HCT116 (cell line): ENCODE results near the gene FRK.

ENCODE experiments used
- CEBPB ChIP-seq: IDR thresholded peaks from 2 replicates; pipeline ENCODE4 v1.6.1; 2012; ENCODE audit warnings: low read depth
- ELF1 ChIP-seq: IDR thresholded peaks from 2 replicates; pipeline ENCODE4 v1.6.1; 2012; ENCODE audit warnings: low read depth, borderline replicate concordance
- EZH2phosphoT487 ChIP-seq: fragments of 200-600 bp; IDR thresholded peaks from 2 replicates; pipeline ENCODE4 v1.6.1; 2018; ENCODE audit warnings: antibody characterized with exemption, borderline replicate concordance
- POLR2A ChIP-seq: IDR thresholded peaks from 2 replicates; pipeline ENCODE4 v1.7.0; 2011; ENCODE audit warnings: borderline replicate concordance; ENCODE audit not compliant: insufficient read depth, insufficient read length; ENCODE audit errors: extremely low read depth
- RAD21 ChIP-seq: IDR thresholded peaks from 2 replicates; pipeline ENCODE4 v1.6.1; 2012; ENCODE audit warnings: low read depth, mild to moderate bottlenecking
- SP1 ChIP-seq: IDR thresholded peaks from 2 replicates; pipeline ENCODE4 v1.6.1; 2012; ENCODE audit warnings: low read depth
- TF ChIP-seq, protein P1 (sequence below), 3 experiments: fragments of 200-600 bp in 1 of 3; sonication (generic) in 1 of 3; IDR thresholded peaks in 2 of 3; conservative IDR thresholded peaks in 1 of 3; 2 replicates each; pipeline ENCODE4 v1.5.1; 2012 to 2017; ENCODE audit warnings: low read depth in 2 of 3, low read length in 2 of 3, antibody characterized with exemption in 1 of 3, borderline replicate concordance in 1 of 3, control low read depth in 1 of 3, mild to moderate bottlenecking in 1 of 3, mixed read lengths in 1 of 3, mixed run types in 1 of 3, moderate library complexity in 1 of 3; ENCODE audit not compliant: insufficient read depth in 1 of 3

DNA sequence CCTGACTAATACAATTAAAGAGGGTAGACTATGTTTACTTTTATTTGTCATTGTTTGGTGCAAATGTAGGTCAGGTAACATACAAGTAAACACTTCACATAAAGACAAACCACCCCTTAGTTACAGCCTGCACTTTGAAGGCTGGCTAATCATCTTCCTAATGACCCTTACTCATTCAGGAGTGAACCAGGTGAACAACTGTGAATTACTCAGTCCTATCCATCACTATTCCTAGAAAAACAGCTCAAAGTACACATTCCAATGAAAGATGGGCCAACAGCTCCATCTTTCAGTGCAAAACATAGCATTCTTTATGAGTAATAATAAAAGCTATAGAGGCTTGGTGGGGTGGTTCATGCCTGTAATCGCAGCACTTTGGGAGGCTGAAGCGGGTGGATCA is 78.2 kb downstream of the FRK start:
- TF ChIP-seq, protein P1, sequence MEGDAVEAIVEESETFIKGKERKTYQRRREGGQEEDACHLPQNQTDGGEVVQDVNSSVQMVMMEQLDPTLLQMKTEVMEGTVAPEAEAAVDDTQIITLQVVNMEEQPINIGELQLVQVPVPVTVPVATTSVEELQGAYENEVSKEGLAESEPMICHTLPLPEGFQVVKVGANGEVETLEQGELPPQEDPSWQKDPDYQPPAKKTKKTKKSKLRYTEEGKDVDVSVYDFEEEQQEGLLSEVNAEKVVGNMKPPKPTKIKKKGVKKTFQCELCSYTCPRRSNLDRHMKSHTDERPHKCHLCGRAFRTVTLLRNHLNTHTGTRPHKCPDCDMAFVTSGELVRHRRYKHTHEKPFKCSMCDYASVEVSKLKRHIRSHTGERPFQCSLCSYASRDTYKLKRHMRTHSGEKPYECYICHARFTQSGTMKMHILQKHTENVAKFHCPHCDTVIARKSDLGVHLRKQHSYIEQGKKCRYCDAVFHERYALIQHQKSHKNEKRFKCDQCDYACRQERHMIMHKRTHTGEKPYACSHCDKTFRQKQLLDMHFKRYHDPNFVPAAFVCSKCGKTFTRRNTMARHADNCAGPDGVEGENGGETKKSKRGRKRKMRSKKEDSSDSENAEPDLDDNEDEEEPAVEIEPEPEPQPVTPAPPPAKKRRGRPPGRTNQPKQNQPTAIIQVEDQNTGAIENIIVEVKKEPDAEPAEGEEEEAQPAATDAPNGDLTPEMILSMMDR (IDR thresholded peaks at IDR 0.05 in 2 of 3, conservative IDR thresholded peaks at IDR 0.05 in 1 of 3; ENCODE audit: borderline replicate concordance in 1 of 3, insufficient read depth in 1 of 3, low read depth in 2 of 3, low read length in 2 of 3) = no peak
- TF ChIP-seq RAD21 (no peak), POLR2A (no peak), EZH2phosphoT487 (no peak), CEBPB (no peak), ELF1 (no peak), SP1 (no peak)
